ENCODE data around the gene RPTOR. TPM values are rescaled to one million over a fixed set of nuclear protein-coding genes. Genes with fewer than 3 reads are reported as not detected.

Gene RPTOR
- total and polyA plus RNA-seq, 10 of the 15 experiments (the other 5 are each of a cell fraction or from before 2014, with no cell fraction given), result 0.18 to 32.1 (median 7.8) TPM

DNA sequence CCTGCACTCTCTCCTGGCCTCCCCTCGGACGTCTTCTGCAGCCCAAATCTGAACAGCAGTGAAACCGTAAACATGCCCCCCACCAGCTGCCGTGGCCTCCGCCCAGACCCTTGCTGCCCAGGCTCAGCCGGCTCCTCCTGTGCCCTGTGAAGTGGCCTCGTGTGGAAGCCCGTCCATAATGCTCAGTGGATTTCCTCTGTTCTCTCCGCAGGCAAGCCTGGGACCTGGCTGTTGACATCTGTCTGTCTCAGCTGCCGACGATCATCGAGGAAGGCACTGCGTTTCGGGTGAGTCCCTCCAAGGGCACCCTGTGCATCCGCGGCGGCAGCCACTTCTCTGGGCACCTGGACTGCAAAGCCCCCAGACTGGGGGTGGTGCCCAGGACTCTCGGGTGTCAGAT, 293.1 kb downstream of the RPTOR start:
- CTCF ChIA-PET, result no interaction called here
- RAD21 ChIA-PET (ENCODE audit: unreplicated experiment), result no interaction called here
- no TSS peak for BruUV-seq (replicated peaks)
- Histone ChIP-seq H3K27me3 (replicated peaks in 1 of 2; ENCODE audit: control insufficient read depth in 2 of 2, insufficient read depth in 2 of 2, low read length in 1 of 2) (no peaks in the 10 kb centered on the region), H3K79me2 (ENCODE audit: control insufficient read depth, insufficient read depth, low read length) (no peaks in the 10 kb centered on the region), H3K4me2 (ENCODE audit: control insufficient read depth, insufficient read depth) (no peak overlapping the region), H3K9ac (ENCODE audit: control insufficient read depth, insufficient read depth, low read length) (no peak overlapping the region), H3K4me1 (ENCODE audit: control insufficient read depth, insufficient read depth, low read length) (peaks cover 3% of the 10 kb centered on the region), H2AFZ (ENCODE audit: control insufficient read depth, low read depth, low read length) (no peak overlapping the region), H4K20me1 (ENCODE audit: control insufficient read depth, insufficient read depth) (no peaks in the 10 kb centered on the region), H3K4me3 (no peak overlapping the region), H3K9me3 (replicated peaks; ENCODE audit: control insufficient read depth, insufficient read depth, low read length) (no peaks in the 10 kb centered on the region), H3K36me3 (ENCODE audit: control insufficient read depth in 2 of 2, insufficient read depth in 2 of 2, low read length in 1 of 2) (peaks cover 2 to 3% of the 10 kb centered on the region in 2 experiments; a peak in 2 of 4 replicates), H3K27ac (ENCODE audit: control insufficient read depth, insufficient read depth) (no peak overlapping the region)
- WGBS (ENCODE audit: insufficient coverage, insufficient replicate concordance, low lambda C conversion rate, missing lambda C conversion rate), result 95% methylated on average over 18 of the region's 18 CpGs
- SMC1A ChIA-PET (ENCODE audit: uncharacterized antibody, unreplicated experiment), result no interaction called here
- intact Hi-C loops (cut with micrococcal nuclease; ENCODE audit: unreplicated experiment) (no loop called here), in situ Hi-C loops (cut with MboI) (no loop called here)
- ATAC-seq, result no peak
- no peak for DNase-seq (ENCODE audit: low read depth, low spot score)
- no peak for TF ChIP-seq JUNB (IDR thresholded peaks at IDR 0.05)
- no peak for TF ChIP-seq EZH2 (IDR thresholded peaks at IDR 0.05; ENCODE audit: borderline replicate concordance, control insufficient read depth, low read depth, low read length)
- TF ChIP-seq NFYB (IDR thresholded peaks at IDR 0.05; ENCODE audit: insufficient read depth, low read depth, low read length), result no peak
- TF ChIP-seq TCF12 (IDR thresholded peaks at IDR 0.05; ENCODE audit: low read depth, low read length), result no peak
- TF ChIP-seq, protein P1, sequence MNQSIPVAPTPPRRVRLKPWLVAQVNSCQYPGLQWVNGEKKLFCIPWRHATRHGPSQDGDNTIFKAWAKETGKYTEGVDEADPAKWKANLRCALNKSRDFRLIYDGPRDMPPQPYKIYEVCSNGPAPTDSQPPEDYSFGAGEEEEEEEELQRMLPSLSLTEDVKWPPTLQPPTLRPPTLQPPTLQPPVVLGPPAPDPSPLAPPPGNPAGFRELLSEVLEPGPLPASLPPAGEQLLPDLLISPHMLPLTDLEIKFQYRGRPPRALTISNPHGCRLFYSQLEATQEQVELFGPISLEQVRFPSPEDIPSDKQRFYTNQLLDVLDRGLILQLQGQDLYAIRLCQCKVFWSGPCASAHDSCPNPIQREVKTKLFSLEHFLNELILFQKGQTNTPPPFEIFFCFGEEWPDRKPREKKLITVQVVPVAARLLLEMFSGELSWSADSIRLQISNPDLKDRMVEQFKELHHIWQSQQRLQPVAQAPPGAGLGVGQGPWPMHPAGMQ (IDR thresholded peaks at IDR 0.05; ENCODE audit: borderline replicate concordance), result no peak
- no peak for TF ChIP-seq RELA (IDR thresholded peaks at IDR 0.05; ENCODE audit: borderline replicate concordance, partially characterized antibody)
- no peak for TF ChIP-seq POU2F2 (IDR thresholded peaks at IDR 0.05; ENCODE audit: borderline replicate concordance, low read depth, low read length)
- TF ChIP-seq, protein P2, sequence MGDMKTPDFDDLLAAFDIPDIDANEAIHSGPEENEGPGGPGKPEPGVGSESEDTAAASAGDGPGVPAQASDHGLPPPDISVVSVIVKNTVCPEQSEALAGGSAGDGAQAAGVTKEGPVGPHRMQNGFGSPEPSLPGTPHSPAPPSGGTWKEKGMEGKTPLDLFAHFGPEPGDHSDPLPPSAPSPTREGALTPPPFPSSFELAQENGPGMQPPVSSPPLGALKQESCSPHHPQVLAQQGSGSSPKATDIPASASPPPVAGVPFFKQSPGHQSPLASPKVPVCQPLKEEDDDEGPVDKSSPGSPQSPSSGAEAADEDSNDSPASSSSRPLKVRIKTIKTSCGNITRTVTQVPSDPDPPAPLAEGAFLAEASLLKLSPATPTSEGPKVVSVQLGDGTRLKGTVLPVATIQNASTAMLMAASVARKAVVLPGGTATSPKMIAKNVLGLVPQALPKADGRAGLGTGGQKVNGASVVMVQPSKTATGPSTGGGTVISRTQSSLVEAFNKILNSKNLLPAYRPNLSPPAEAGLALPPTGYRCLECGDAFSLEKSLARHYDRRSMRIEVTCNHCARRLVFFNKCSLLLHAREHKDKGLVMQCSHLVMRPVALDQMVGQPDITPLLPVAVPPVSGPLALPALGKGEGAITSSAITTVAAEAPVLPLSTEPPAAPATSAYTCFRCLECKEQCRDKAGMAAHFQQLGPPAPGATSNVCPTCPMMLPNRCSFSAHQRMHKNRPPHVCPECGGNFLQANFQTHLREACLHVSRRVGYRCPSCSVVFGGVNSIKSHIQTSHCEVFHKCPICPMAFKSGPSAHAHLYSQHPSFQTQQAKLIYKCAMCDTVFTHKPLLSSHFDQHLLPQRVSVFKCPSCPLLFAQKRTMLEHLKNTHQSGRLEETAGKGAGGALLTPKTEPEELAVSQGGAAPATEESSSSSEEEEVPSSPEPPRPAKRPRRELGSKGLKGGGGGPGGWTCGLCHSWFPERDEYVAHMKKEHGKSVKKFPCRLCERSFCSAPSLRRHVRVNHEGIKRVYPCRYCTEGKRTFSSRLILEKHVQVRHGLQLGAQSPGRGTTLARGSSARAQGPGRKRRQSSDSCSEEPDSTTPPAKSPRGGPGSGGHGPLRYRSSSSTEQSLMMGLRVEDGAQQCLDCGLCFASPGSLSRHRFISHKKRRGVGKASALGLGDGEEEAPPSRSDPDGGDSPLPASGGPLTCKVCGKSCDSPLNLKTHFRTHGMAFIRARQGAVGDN (IDR thresholded peaks at IDR 0.05), result no peak
- no peak for TF ChIP-seq YBX1 (IDR thresholded peaks at IDR 0.05)
- TF ChIP-seq SMAD1 (IDR thresholded peaks at IDR 0.05; ENCODE audit: low read depth, partially characterized antibody), result no peak
- no peak for TF ChIP-seq FOXM1 (IDR thresholded peaks at IDR 0.05; ENCODE audit: low read depth, low read length)
- TF ChIP-seq RFX5 (IDR thresholded peaks at IDR 0.05; ENCODE audit: low read depth, low read length), result no peak
- POLR2A ChIA-PET, result no interaction called here
- FAIRE-seq, result no peak
